Ovary (tissue), 9 donors: ENCODE measurements around the gene SLC9A1. TPM values are rescaled to one million over a fixed set of nuclear protein-coding genes. Genes with fewer than 3 reads are reported as not detected.

ENCODE experiments used
- DNase-seq, 5 donors: peaks; one replicate each; pipeline ENCODE4 v3.0.0-alpha.2; 2019 to 2020
- H3K27ac ChIP-seq, 2 donors: fragments of 200-600 bp; one replicate each; pipeline versions ENCODE4 v1.5.1 to v1.8.0; 2019 to 2022
- H3K27me3 ChIP-seq: fragments of 200-600 bp; one replicate; pipeline ENCODE4 v1.8.0; 2022
- H3K36me3 ChIP-seq: fragments of 200-600 bp; sonication (generic); one replicate; pipeline ENCODE4 v1.5.1; 2019
- H3K4me1 ChIP-seq: one replicate; pipeline ENCODE4 v1.8.1; 2013; ENCODE audit warnings: mild to moderate bottlenecking, moderate library complexity; ENCODE audit not compliant: insufficient read depth
- H3K4me3 ChIP-seq: fragments of 200-600 bp; sonication (generic); one replicate; pipeline ENCODE4 v1.5.1; 2017
- H3K9me3 ChIP-seq, 2 donors: fragments of 200-600 bp in 1 of 2; sonication (generic) in 1 of 2; one replicate each; pipeline versions ENCODE4 v1.5.1 to v1.8.1; 2013 to 2019; ENCODE audit warnings: mild to moderate bottlenecking in 1 of 2, moderate library complexity in 1 of 2
- CTCF ChIP-seq, 3 donors: fragments of 450-650 bp in 2 of 3; fragments of 200-600 bp in 1 of 3; IDR thresholded peaks; one replicate each; pipeline versions ENCODE4 v1.5.1 to v1.8.0; 2016 to 2022; ENCODE audit warnings: antibody characterized with exemption in 3 of 3, mild to moderate bottlenecking in 1 of 3
- EP300 ChIP-seq: sonication (generic); formaldehyde crosslinking; IDR thresholded peaks from one replicate; pipeline ENCODE4 v1.6.1; 2017; ENCODE audit warnings: antibody characterized with exemption
- POLR2A ChIP-seq: fragments of 450-650 bp; IDR thresholded peaks from one replicate; pipeline ENCODE4 v1.6.1; 2017; ENCODE audit warnings: antibody characterized with exemption, mild to moderate bottlenecking, moderate library complexity
- WGBS, 3 donors: extraction: QIAGEN DNeasy Blood & Tissue Kit in 1 of 3; methylation state at CpG; one replicate each; pipeline versions ENCODE4 v1.1.5 to v1.1.7; 2013 to 2017; 5-methylcytosine and 5-hydroxymethylcytosine counted together
- intact Hi-C, 4 donors: fragments of 100-400 bp; cut with DNase I; formaldehyde crosslinking; loops; one replicate each; pipeline versions ENCODE4 v1.11.0 to v1.15.1; 2022 to 2023
- polyA plus RNA-seq, 2 donors: library from polyadenylated mRNA; stranded (reverse); fragments of 200-250 nt in 1 of 2; fragments of 350-450 nt in 1 of 2; fragmentation: Illumina TruSeq in 1 of 2; extraction: RNeasy Lipid Tissue Mini Kit (QIAGEN cat#74804) in 1 of 2; gene quantifications; one replicate each; pipeline ENCODE4 v1.2.3, GENCODE V29; 2013 to 2014
- total RNA-seq, 7 donors: library from RNA; depleted of rRNA in 2 of 7; stranded (reverse); fragments of >200 nt in 2 of 7; fragmentation: NEBNext Ultra II Directional in 3 of 7; extraction: Animal tissue kit (Norgen Biotek cat#: 25700) in 3 of 7; gene quantifications; one replicate each; pipeline versions ENCODE4 v1.1.0 to v1.2.4, GENCODE V29; 2016 to 2023
- donor health status: DM: no; HTN: no; CAD: no; lungs with moderate emphysema.
- donor health status: DM: no; HTN: no; CAD: no.
- donor health status: Bipolar disorder and iron deficiency.
- donor health status: DM: yes; HTN: yes; CAD: no.
- donor health status: DM: no; HTN: no; CAD: no.
- donor health status: DM: yes; HTN: yes; CAD: no.

SLC9A1 gene
- total and polyA plus RNA-seq, 9 donors, result 8.6 to 33.7 (median 14.8) TPM

GRCh38 chr1:27150641-27151040 lies 4.3 kb downstream of the SLC9A1 start:
- TF ChIP-seq POLR2A, result no peak
- no peak for TF ChIP-seq EP300
- TF ChIP-seq CTCF (IDR thresholded peaks at IDR 0.05), result no peak
- Histone ChIP-seq H3K27me3 (no peaks in the 10 kb centered on the region), H3K4me1 (peaks cover 20% of the 10 kb centered on the region), H3K36me3 (no peaks in the 10 kb centered on the region), H3K9me3 (no peaks in the 10 kb centered on the region), H3K27ac (no peak overlapping the region), H3K4me3 (no peak overlapping the region)
- DNase-seq, result no peak
- 83 to 85% (median 83%) methylated on average over 3 of the region's 3 CpGs for WGBS, 3 donors
- intact Hi-C loops, result loop anchor here in 1 of 4 donors (5.0 kb wide), 1 partner anchor 38 kb away; no protein-coding TSS in a partner anchor

- TF ChIP-seq POLR2A (no peak), EP300 (no peak), CTCF (IDR thresholded peaks at IDR 0.05) (no peak)
- WGBS, 3 donors, result 88 to 93% (median 92%) methylated on average over 3 of the region's 3 CpGs
- H3K9me3 ChIP-seq, result no peaks in the 10 kb centered on the region
- intact Hi-C loops, result loop anchor here in 1 of 4 donors (5.0 kb wide), 1 partner anchor 38 kb away; no protein-coding TSS in a partner anchor
- H3K4me1 ChIP-seq, result peaks cover 20% of the 10 kb centered on the region
- DNase-seq, result no peak
- H3K36me3 ChIP-seq, result no peaks in the 10 kb centered on the region
- no peak overlapping the region for H3K4me3 ChIP-seq
- no peaks in the 10 kb centered on the region for H3K27me3 ChIP-seq
- H3K27ac ChIP-seq, result no peak overlapping the region
Measured at GRCh38 chr1:27150183-27150582, 4.7 kb downstream of the SLC9A1 start.

GRCh38 chr1:27149762-27150113 lies 5.2 kb downstream of the SLC9A1 start:
- no peaks in the 10 kb centered on the region for H3K36me3 ChIP-seq
- 89 to 98% (median 91%) methylated on average over 4 of the region's 4 CpGs for whole genome bisulfite sequencing, 3 donors
- H3K4me3 ChIP-seq, result no peak overlapping the region
- no peaks in the 10 kb centered on the region for H3K9me3 ChIP-seq
- H3K4me1 ChIP-seq, result peaks cover 20% of the 10 kb centered on the region
- DNase-seq, result no peak
- no peaks in the 10 kb centered on the region for H3K27me3 ChIP-seq
- TF ChIP-seq CTCF (IDR thresholded peaks at IDR 0.05), result no peak
- TF ChIP-seq EP300, result no peak
- TF ChIP-seq POLR2A, result no peak
- H3K27ac ChIP-seq, result no peak overlapping the region
- intact Hi-C loops, result loop anchor here in 1 of 4 donors (5.0 kb wide), 1 partner anchor 37 kb away; no protein-coding TSS in a partner anchor

GRCh38 chr1:27149084-27149761 lies 5.7 kb downstream of the SLC9A1 start:
- Histone ChIP-seq H3K4me3 (no peak overlapping the region), H3K36me3 (no peaks in the 10 kb centered on the region), H3K9me3 (no peaks in the 10 kb centered on the region), H3K4me1 (peaks cover 20% of the 10 kb centered on the region), H3K27me3 (no peaks in the 10 kb centered on the region), H3K27ac (no peak overlapping the region)
- no peak for DNase-seq
- intact Hi-C loops, result no loop called here
- TF ChIP-seq EP300 (no peak), CTCF (IDR thresholded peaks at IDR 0.05) (no peak), POLR2A (no peak)
- 44 to 53% (median 46%) methylated on average over 8 of the region's 8 CpGs for WGBS, 3 donors
